B cell (primary cell): Measurements from ENCODE around the gene ZNRD2. TPM values are rescaled to one million over a fixed set of nuclear protein-coding genes. Genes with fewer than 3 reads are reported as not detected.

Experiments
- ATAC-seq: fragments of 200-7000 bp; cut with Tn5 transposase; one replicate; pipeline ENCODE4 v1.10.0; 2021; ENCODE audit warnings: low read depth, mild to moderate bottlenecking, moderate number of reproducible peaks, moderate library complexity
- CTCF ChIA-PET: fragments of 350-600 bp; sonication (Branson Sonifier 250); formaldehyde crosslinking; loops from one replicate; lab custom pipeline; 2021; ENCODE audit warnings: antibody characterized with exemption, inconsistent platforms; lab: Charles Lee
- POLR2A ChIA-PET: fragments of 350-600 bp; sonication (Branson Sonifier 250); formaldehyde crosslinking; loops from one replicate; lab custom pipeline; 2021; ENCODE audit warnings: antibody characterized with exemption; lab: Charles Lee
- DNase-seq: peaks from one replicate; pipeline ENCODE4 v3.0.0; 2013
- H2AFZ ChIP-seq: 2 replicates; pipeline ENCODE4 v1.6.1; 2012; ENCODE audit warnings: mild to moderate bottlenecking, low read depth, low read length; ENCODE audit not compliant: insufficient read depth, poor library complexity, severe bottlenecking
- H3K27ac ChIP-seq, 2 donors: 1 replicate in 1 of 2; 2 replicates in 1 of 2; pipeline ENCODE4 v1.5.1; 2012 to 2013; ENCODE audit warnings: low read length in 2 of 2, mild to moderate bottlenecking in 2 of 2, moderate library complexity in 1 of 2
- H3K27me3 ChIP-seq, 4 experiments: fragments of 200-600 bp in 1 of 4; sonication (generic) in 1 of 4; replicated peaks in 1 of 4; 1 replicate in 2 of 4; 2 replicates in 2 of 4; pipeline versions ENCODE4 v1.6.1 to v1.7.0; 2013 to 2016; ENCODE audit warnings: low read length in 3 of 4, mild to moderate bottlenecking in 2 of 4, mixed read lengths in 1 of 4, moderate library complexity in 1 of 4; ENCODE audit not compliant: insufficient read depth in 4 of 4, control insufficient read depth in 3 of 4; ENCODE audit errors: control extremely low read depth in 1 of 4
- H3K36me3 ChIP-seq, 2 experiments: replicated peaks in 1 of 2; 1 replicate in 1 of 2; 2 replicates in 1 of 2; pipeline versions ENCODE4 v1.6.1 to v1.7.1; 2013; ENCODE audit warnings: low read length in 1 of 2; ENCODE audit not compliant: insufficient read depth in 2 of 2, control insufficient read depth in 1 of 2; ENCODE audit errors: control extremely low read depth in 1 of 2, extremely low read depth in 1 of 2
- H3K4me1 ChIP-seq, 2 donors: fragments of 200-600 bp in 1 of 2; sonication (generic) in 1 of 2; 1 replicate in 1 of 2; 2 replicates in 1 of 2; pipeline versions ENCODE4 v1.5.1 to v1.6.1; 2013 to 2017; ENCODE audit warnings: low read length in 2 of 2; ENCODE audit not compliant: control insufficient read depth in 2 of 2, insufficient read depth in 2 of 2
- H3K4me2 ChIP-seq: replicated peaks from 2 replicates; pipeline ENCODE3; 2012; ENCODE audit warnings: mild to moderate bottlenecking, low read depth, low read length; ENCODE audit not compliant: poor library complexity, severe bottlenecking
- H3K4me3 ChIP-seq, 5 experiments: fragments of 200-600 bp in 1 of 5; sonication (generic) in 1 of 5; 1 replicate in 3 of 5; 2 replicates in 2 of 5; pipeline versions ENCODE4 v1.5.1 to v1.7.0; 2011 to 2016; ENCODE audit warnings: low read length in 4 of 5, mild to moderate bottlenecking in 4 of 5, low read depth in 2 of 5, control low read depth in 1 of 5, moderate library complexity in 1 of 5; ENCODE audit not compliant: insufficient read depth in 1 of 5; ENCODE audit errors: control extremely low read depth in 1 of 5, extremely low read depth in 1 of 5
- H3K79me2 ChIP-seq: fragments of 200-600 bp; sonication (generic); one replicate; pipeline ENCODE4 v1.6.0; 2016; ENCODE audit warnings: low read length; ENCODE audit not compliant: control insufficient read depth, insufficient read depth
- H3K9ac ChIP-seq: fragments of 200-600 bp; sonication (generic); 2 replicates; pipeline ENCODE4 v1.6.1; 2017; ENCODE audit warnings: mild to moderate bottlenecking, low read length, moderate library complexity
- H3K9me3 ChIP-seq, 3 donors: one replicate each; pipeline versions ENCODE4 v1.6.1 to v1.7.1; 2013; ENCODE audit warnings: low read length in 2 of 3; ENCODE audit not compliant: control insufficient read depth in 2 of 3, insufficient read depth in 1 of 3; ENCODE audit errors: control extremely low read depth in 1 of 3
- H4K20me1 ChIP-seq: 2 replicates; pipeline ENCODE4 v1.6.0; 2012; ENCODE audit warnings: mild to moderate bottlenecking, low read length; ENCODE audit not compliant: insufficient read depth, control insufficient read depth, poor library complexity, severe bottlenecking
- H3K27ac Mint-ChIP-seq: one replicate; pipeline ENCODE4 v1.8.0; 2021; ENCODE audit warnings: mixed read lengths
- H3K27me3 Mint-ChIP-seq: one replicate; pipeline ENCODE4 v1.8.0; 2021; ENCODE audit warnings: mixed read lengths
- H3K4me1 Mint-ChIP-seq: one replicate; pipeline ENCODE4 v1.8.0; 2021; ENCODE audit warnings: mixed read lengths
- H3K4me3 Mint-ChIP-seq: one replicate; pipeline ENCODE4 v1.8.0; 2021; ENCODE audit warnings: mixed read lengths
- H3K9me3 Mint-ChIP-seq: one replicate; pipeline ENCODE4 v1.8.0; 2022; ENCODE audit warnings: mixed read lengths; ENCODE audit not compliant: insufficient read depth
- CTCF ChIP-seq: fragments of 200-600 bp; IDR thresholded peaks from one replicate; pipeline ENCODE4 v1.8.0; 2022; ENCODE audit warnings: antibody characterized with exemption, mild to moderate bottlenecking
- EZH2 ChIP-seq: IDR thresholded peaks from 2 replicates; pipeline ENCODE4 v1.6.1; 2012; ENCODE audit warnings: borderline replicate concordance, low read depth, mild to moderate bottlenecking, moderate library complexity, low read length; ENCODE audit not compliant: insufficient read depth, poor library complexity, severe bottlenecking
- WGBS: methylation state at CpG from one replicate; pipeline ENCODE4 v1.1.5; 2013; ENCODE audit warnings: missing lambda C conversion rate; ENCODE audit not compliant: insufficient coverage; 5-methylcytosine and 5-hydroxymethylcytosine counted together
- intact Hi-C: fragments of 100-400 bp; cut with micrococcal nuclease; formaldehyde crosslinking; loops from one replicate; pipeline ENCODE4 v1.10.0; 2022
- polyA plus RNA-seq: library from polyadenylated mRNA; depleted of rRNA; stranded (reverse); fragments of >200 nt; gene quantifications from 2 replicates; pipeline ENCODE4 v1.2.3, GENCODE V29; 2012
- total RNA-seq, 2 donors: library from RNA; stranded (reverse); fragments of 120-200 nt in 1 of 2; gene quantifications; 1 replicate in 1 of 2; 2 replicates in 1 of 2; pipeline versions ENCODE4 v1.2.3 to v1.2.4, GENCODE V29; 2013 to 2022

The ZNRD2 gene
- total and polyA plus RNA-seq, 2 donors (not counting 1 experiment from before 2014, with no cell fraction given) = 22.1 to 112 TPM

GRCh38 chr11:65598258-65598699, 28.0 kb downstream of the ZNRD2 start:
- Histone ChIP-seq H3K4me3 (no peak overlapping the region), H2AFZ (no peak overlapping the region), H3K79me2 (peaks cover 10% of the 10 kb centered on the region), H3K27me3 (no peaks in the 10 kb centered on the region), H3K4me1 (peaks cover 11 to 26% of the 10 kb centered on the region in 2 donors), H3K36me3 (peaks cover 0 to 25% of the 10 kb centered on the region in 2 experiments), H3K27ac (no peak overlapping the region), H3K9me3 (peaks cover 0 to 9% (median 0%) of the 10 kb centered on the region in 3 donors), H3K9ac (no peak overlapping the region), H4K20me1 (peaks cover 18% of the 10 kb centered on the region), H3K4me2 (no peak overlapping the region)
- 97% methylated on average over 16 of the region's 16 CpGs for WGBS
- TF ChIP-seq CTCF (no peak), EZH2 (no peak)
- ChIA-PET CTCF (interaction anchor here (1.1 kb wide), 1 partner anchor 15 kb away, joined by 3 read pairs; no protein-coding TSS in a partner anchor), POLR2A (interaction anchor here (1.0 kb wide), 1 partner anchor 15 kb away, joined by 4 read pairs; no protein-coding TSS in a partner anchor)
- Mint-ChIP-seq H3K4me1 (peaks cover 23% of the 10 kb centered on the region), H3K27ac (no peak overlapping the region), H3K4me3 (no peak overlapping the region), H3K9me3 (no peaks in the 10 kb centered on the region), H3K27me3 (no peaks in the 10 kb centered on the region)
- ATAC-seq (no peak), DNase-seq (no peak)
- intact Hi-C loops = no loop called here

- Mint-ChIP-seq H3K9me3 (no peaks in the 10 kb centered on the region), H3K27me3 (no peaks in the 10 kb centered on the region), H3K4me1 (peaks cover 24% of the 10 kb centered on the region), H3K4me3 (no peak overlapping the region), H3K27ac (no peak overlapping the region)
- DNase-seq (no peak), ATAC-seq (no peak)
- Histone ChIP-seq H3K27me3 (no peaks in the 10 kb centered on the region), H3K27ac (no peak overlapping the region), H3K9ac (no peak overlapping the region), H3K79me2 (peaks cover 10% of the 10 kb centered on the region), H3K4me3 (no peak overlapping the region), H2AFZ (no peak overlapping the region), H3K4me2 (no peak overlapping the region), H4K20me1 (peaks cover 8% of the 10 kb centered on the region), H3K4me1 (peaks cover 14 to 25% of the 10 kb centered on the region in 2 donors), H3K36me3 (peaks cover 0 to 35% of the 10 kb centered on the region in 2 experiments), H3K9me3 (peaks cover 0 to 9% (median 0%) of the 10 kb centered on the region in 3 donors)
- 99% methylated on average over 42 of the region's 49 CpGs for WGBS
- intact Hi-C loops = no loop called here
- no peak for TF ChIP-seq EZH2
- ChIA-PET CTCF (interaction anchor here (1.1 to 1.2 kb wide), 2 partner anchors 14 to 26 kb away, joined by 3 to 5 read pairs; no protein-coding TSS in a partner anchor), POLR2A (no interaction called here)
These were observed 29.1 kb downstream of the ZNRD2 start for GRCh38 chr11:65599216-65599954.
